KMS-11 (cell line): ENCODE results near the gene CAMK2N1.

Experiments
- H2AFZ ChIP-seq: fragments of 200-600 bp; sonication (generic); 2 replicates; pipeline ENCODE4 v1.6.1; 2016; ENCODE audit warnings: antibody characterized with exemption, mixed run types, low read depth
- H3K27ac ChIP-seq: fragments of 200-600 bp; sonication (generic); 2 replicates; pipeline ENCODE4 v1.6.1; 2016; ENCODE audit warnings: mild to moderate bottlenecking, mixed run types
- H3K27me3 ChIP-seq: fragments of 200-600 bp; sonication (generic); 2 replicates; pipeline ENCODE4 v1.6.1; 2017; ENCODE audit warnings: mild to moderate bottlenecking, low read depth, mixed run types, moderate library complexity; ENCODE audit not compliant: insufficient read depth
- H3K36me3 ChIP-seq: fragments of 200-600 bp; sonication (generic); 2 replicates; pipeline ENCODE4 v1.6.1; 2017; ENCODE audit warnings: mild to moderate bottlenecking, mixed run types; ENCODE audit not compliant: insufficient read depth
- H3K4me1 ChIP-seq: fragments of 200-600 bp; sonication (generic); 2 replicates; pipeline ENCODE4 v1.6.1; 2016; ENCODE audit warnings: mild to moderate bottlenecking, low read depth, mixed run types; ENCODE audit not compliant: poor library complexity, severe bottlenecking
- H3K4me2 ChIP-seq: fragments of 200-600 bp; sonication (generic); 2 replicates; pipeline ENCODE4 v1.7.0; 2016; ENCODE audit warnings: mild to moderate bottlenecking, mixed run types
- H3K4me3 ChIP-seq: fragments of 200-600 bp; sonication (generic); IDR thresholded peaks from 2 replicates; pipeline ENCODE4 v1.6.1; 2017; ENCODE audit warnings: low read depth, low read length, mixed read lengths; ENCODE audit not compliant: insufficient read depth
- H3K79me2 ChIP-seq: fragments of 200-600 bp; sonication (generic); 2 replicates; pipeline ENCODE4 v1.6.1; 2016; ENCODE audit warnings: low read depth, mixed run types; ENCODE audit not compliant: insufficient read depth
- H3K9ac ChIP-seq: fragments of 200-600 bp; sonication (generic); 2 replicates; pipeline ENCODE4 v1.6.1; 2016; ENCODE audit warnings: mild to moderate bottlenecking, mixed run types
- H4K20me1 ChIP-seq: fragments of 200-600 bp; sonication (generic); 2 replicates; pipeline ENCODE4 v1.6.1; 2016; ENCODE audit warnings: mild to moderate bottlenecking, mixed run types; ENCODE audit not compliant: insufficient read depth
- CTCF ChIP-seq: fragments of 200-600 bp; sonication (generic); conservative IDR thresholded peaks from 2 replicates; pipeline ENCODE4 v1.6.1; 2017; ENCODE audit warnings: low read depth, mild to moderate bottlenecking, antibody characterized with exemption, low read length, moderate library complexity, mixed read lengths

Gene CAMK2N1

GRCh38 chr1:20484519-20485462, 1.2 kb downstream of the CAMK2N1 start:
- Histone ChIP-seq H3K4me2 (no peak overlapping the region), H3K27me3 (peaks cover 81% of the 10 kb centered on the region), H3K9ac (no peak overlapping the region), H3K4me1 (no peaks in the 10 kb centered on the region), H3K36me3 (no peaks in the 10 kb centered on the region), H3K79me2 (no peaks in the 10 kb centered on the region), H3K4me3 (no peak overlapping the region), H3K27ac (no peak overlapping the region), H4K20me1 (no peaks in the 10 kb centered on the region), H2AFZ (no peak overlapping the region)
- TF ChIP-seq CTCF, result no peak

DNA sequence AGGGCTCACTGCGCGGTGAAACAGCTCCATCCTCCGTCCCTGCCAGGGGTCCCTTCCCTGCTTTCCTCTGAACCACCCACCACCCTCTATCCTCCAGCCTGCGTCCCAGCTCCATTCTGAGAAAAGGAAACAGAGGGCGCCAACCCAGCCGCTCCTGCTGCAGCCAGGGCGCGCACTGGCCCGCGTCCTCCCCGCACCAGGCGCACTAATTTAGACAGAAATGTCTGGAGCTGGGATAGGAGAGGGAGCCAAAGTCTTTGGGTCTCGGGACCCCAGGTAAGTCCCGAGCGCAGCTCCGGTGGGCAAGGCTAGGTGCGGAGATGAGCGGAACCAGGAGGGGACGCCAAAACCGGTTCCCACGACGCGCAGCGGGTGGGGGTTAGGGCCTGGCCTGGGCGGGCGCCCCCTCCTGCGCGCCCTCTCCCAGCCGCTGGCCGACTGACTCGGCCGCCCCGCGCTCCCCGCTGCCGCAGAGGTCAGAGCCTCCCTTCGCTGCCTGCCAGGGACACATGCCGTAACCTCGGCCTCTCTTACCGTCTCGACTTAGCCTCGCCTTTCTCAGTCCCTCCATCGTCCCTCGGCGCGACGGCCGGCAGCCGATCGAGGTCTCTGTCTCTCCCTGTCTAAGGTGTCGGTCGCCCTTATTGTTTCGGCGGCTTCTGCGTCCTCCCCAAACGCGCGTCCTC, 2.0 kb downstream of the CAMK2N1 start:
- H2AFZ ChIP-seq, result no peak overlapping the region

GRCh38 chr1:20483098-20483832, 2.7 kb downstream of the CAMK2N1 start:
- H3K36me3 ChIP-seq, result no peaks in the 10 kb centered on the region
- H4K20me1 ChIP-seq, result no peaks in the 10 kb centered on the region
- H3K4me3 ChIP-seq, result no peak overlapping the region
- H3K79me2 ChIP-seq, result no peaks in the 10 kb centered on the region
- H3K9ac ChIP-seq, result no peak overlapping the region
- no peak overlapping the region for H3K27ac ChIP-seq
- no peak overlapping the region for H3K4me2 ChIP-seq
- no peak for TF ChIP-seq CTCF
- no peak overlapping the region for H2AFZ ChIP-seq
- no peaks in the 10 kb centered on the region for H3K4me1 ChIP-seq
- peaks cover 79% of the 10 kb centered on the region for H3K27me3 ChIP-seq

More for the DNA sequence above, 2.0 kb downstream of the CAMK2N1 start:
- Histone ChIP-seq H3K4me3 (no peak overlapping the region), H4K20me1 (no peaks in the 10 kb centered on the region), H3K79me2 (no peaks in the 10 kb centered on the region), H3K27ac (no peak overlapping the region), H3K4me2 (no peak overlapping the region), H3K9ac (no peak overlapping the region), H3K4me1 (no peaks in the 10 kb centered on the region), H3K36me3 (no peaks in the 10 kb centered on the region), H3K27me3 (peaks cover 79% of the 10 kb centered on the region)
- TF ChIP-seq CTCF, result no peak

DNA sequence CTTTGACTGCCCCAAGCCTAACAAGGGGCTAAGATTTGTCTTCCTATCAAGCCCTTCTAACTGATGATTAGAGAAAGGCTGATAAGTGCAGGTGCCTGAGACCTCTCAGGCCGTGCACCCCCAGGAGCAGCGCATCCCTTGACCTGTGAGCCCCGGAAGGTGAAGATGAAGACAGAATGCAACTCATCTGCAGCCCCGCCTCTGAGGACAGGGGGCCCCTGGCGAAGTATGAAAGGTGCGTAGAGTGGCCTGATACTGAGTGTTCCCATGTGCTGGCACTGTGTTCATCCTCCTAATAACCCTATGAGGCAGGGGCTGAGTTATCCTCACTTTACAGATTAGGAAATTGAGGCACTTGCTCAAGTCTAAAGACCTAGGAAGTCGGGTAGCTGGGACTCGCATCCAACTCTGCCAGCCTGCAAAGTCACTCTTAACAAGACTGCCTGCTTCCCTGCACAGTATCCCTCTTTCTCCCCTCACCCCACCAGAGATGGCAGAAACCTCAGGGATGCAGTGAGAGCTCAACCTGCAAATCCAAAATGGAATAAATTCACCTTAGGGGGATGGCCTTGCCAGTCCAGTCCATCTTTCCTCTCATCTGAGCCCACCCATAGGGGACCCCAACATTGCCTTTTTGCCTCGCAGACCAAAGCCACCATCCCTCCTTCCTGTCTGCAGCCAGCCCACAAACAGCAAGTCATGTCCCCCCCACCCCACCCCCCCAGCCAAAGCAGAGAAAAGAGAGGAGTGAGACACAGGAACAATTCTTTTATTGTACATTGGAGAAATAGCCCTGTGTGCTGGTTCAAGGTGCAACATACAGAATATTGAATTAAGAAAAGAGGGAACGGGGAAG, 4.1 kb downstream of the CAMK2N1 start:
- H2AFZ ChIP-seq, result no peak overlapping the region
- H3K4me1 ChIP-seq, result no peaks in the 10 kb centered on the region
- H3K4me3 ChIP-seq, result no peak overlapping the region
- no peaks in the 10 kb centered on the region for H3K36me3 ChIP-seq
- no peak overlapping the region for H3K4me2 ChIP-seq
- no peak overlapping the region for H3K27ac ChIP-seq
- no peaks in the 10 kb centered on the region for H4K20me1 ChIP-seq
- H3K27me3 ChIP-seq, result peaks cover 77% of the 10 kb centered on the region
- no peaks in the 10 kb centered on the region for H3K79me2 ChIP-seq
- H3K9ac ChIP-seq, result no peak overlapping the region
- TF ChIP-seq CTCF, result no peak
